OCI-LY7 (cell line): ENCODE measurements around the gene KRT73. TPM values are rescaled to one million over a fixed set of nuclear protein-coding genes. Genes with fewer than 3 reads are reported as not detected.

ENCODE experiments used
- BruUV-seq: library from RNA; stranded (reverse); fragments of 400-500 nt; replicated peaks from 2 replicates; lab custom pipeline; 2021; lab: Mats Ljungman, UMichigan
- CTCF ChIA-PET: fragments of 300-600 bp; sonication (Branson Sonifier 250); formaldehyde crosslinking; loops from one replicate; lab custom pipeline; 2022; ENCODE audit warnings: antibody characterized with exemption; ENCODE audit not compliant: unreplicated experiment; lab: Charles Lee
- POLR2A ChIA-PET: fragments of 300-600 bp; sonication (Branson Sonifier 250); formaldehyde crosslinking; loops from one replicate; lab custom pipeline; 2022; ENCODE audit warnings: antibody characterized with exemption; lab: Charles Lee
- DNase-seq: peaks from one replicate; pipeline ENCODE4 v3.0.0-alpha.2; 2015; ENCODE audit warnings: low spot score
- H2AFZ ChIP-seq: fragments of 200-600 bp; sonication (generic), shearing (Covaris generic); 2 replicates; pipeline ENCODE4 v1.6.1; 2014; ENCODE audit warnings: mild to moderate bottlenecking, antibody characterized with exemption, low read length, moderate library complexity
- H3K27ac ChIP-seq: fragments of 200-600 bp; sonication (generic); 2 replicates; pipeline ENCODE4 v1.5.1; 2014; ENCODE audit warnings: mixed run types, low read depth, mild to moderate bottlenecking, moderate library complexity, low read length, inconsistent platforms; ENCODE audit not compliant: poor library complexity, severe bottlenecking
- H3K36me3 ChIP-seq: fragments of 200-600 bp; sonication (generic); 2 replicates; pipeline ENCODE4 v1.6.1; 2014; ENCODE audit warnings: mild to moderate bottlenecking, antibody characterized with exemption, low read length, moderate library complexity, mixed read lengths; ENCODE audit not compliant: insufficient read depth
- H3K4me1 ChIP-seq: fragments of 200-600 bp; sonication (generic); 2 replicates; pipeline ENCODE4 v1.5.1; 2014; ENCODE audit warnings: mild to moderate bottlenecking, low read length; ENCODE audit not compliant: insufficient read depth, poor library complexity, severe bottlenecking
- H3K4me2 ChIP-seq: fragments of 200-600 bp; sonication (generic); 2 replicates; pipeline ENCODE4 v1.6.1; 2014; ENCODE audit warnings: mild to moderate bottlenecking, low read length
- H3K4me3 ChIP-seq: fragments of 200-600 bp; sonication (generic); 2 replicates; pipeline ENCODE4 v1.5.1; 2014; ENCODE audit warnings: mild to moderate bottlenecking, low read depth, low read length; ENCODE audit not compliant: poor library complexity, severe bottlenecking
- H3K79me2 ChIP-seq: fragments of 200-600 bp; sonication (generic); 2 replicates; pipeline ENCODE4 v1.6.1; 2016; ENCODE audit warnings: low read depth, mild to moderate bottlenecking, low read length, moderate library complexity, mixed read lengths; ENCODE audit not compliant: insufficient read depth
- H3K9me2 ChIP-seq: fragments of 200-600 bp; sonication (generic); 2 replicates; pipeline ENCODE4 v1.6.1; 2016; ENCODE audit warnings: mild to moderate bottlenecking, low read length, mixed read lengths; ENCODE audit not compliant: insufficient read depth
- H3K9me3 ChIP-seq: fragments of 200-600 bp; sonication (generic); 2 replicates; pipeline ENCODE4 v1.6.1; 2014; ENCODE audit warnings: mild to moderate bottlenecking, mixed run types, low read length, mixed read lengths
- H4K20me1 ChIP-seq: fragments of 200-600 bp; sonication (generic); 2 replicates; pipeline ENCODE4 v1.6.1; 2014; ENCODE audit warnings: mild to moderate bottlenecking, antibody characterized with exemption, low read length, moderate library complexity, mixed read lengths; ENCODE audit not compliant: insufficient read depth
- CTCF ChIP-seq: fragments of 200-600 bp; sonication (generic); conservative IDR thresholded peaks from 2 replicates; pipeline ENCODE4 v1.5.1; 2014; ENCODE audit warnings: mild to moderate bottlenecking, antibody characterized with exemption, low read length, moderate library complexity, mixed read lengths
- EZH2phosphoT487 ChIP-seq: fragments of 200-600 bp; sonication (generic); IDR thresholded peaks from 2 replicates; pipeline ENCODE4 v1.6.1; 2018; ENCODE audit warnings: low read depth, borderline replicate concordance, mild to moderate bottlenecking, mixed run types, antibody characterized with exemption, low read length, moderate library complexity, mixed read lengths
- intact Hi-C: fragments of 100-400 bp; cut with micrococcal nuclease; formaldehyde crosslinking; loops from one replicate; pipeline ENCODE4 v1.10.0; 2022; ENCODE audit not compliant: unreplicated experiment
- total RNA-seq, 2 experiments: library from RNA; depleted of rRNA in 1 of 2; stranded (reverse); fragments of >200 nt in 1 of 2; shearing (Covaris generic) in 1 of 2; gene quantifications; 2 replicates each; pipeline ENCODE4 v1.2.3, GENCODE V29; 2014 to 2022

Gene KRT73
- total RNA-seq, 2 experiments from 2014 or later = not detected

GRCh38 chr12:52649066-52649465 lies 30.7 kb upstream of the KRT73 start:
- Histone ChIP-seq H3K79me2 (no peaks in the 10 kb centered on the region), H4K20me1 (no peaks in the 10 kb centered on the region), H2AFZ (no peak overlapping the region), H3K27ac (no peak overlapping the region), H3K36me3 (no peaks in the 10 kb centered on the region), H3K9me2 (no peaks in the 10 kb centered on the region), H3K4me2 (no peak overlapping the region), H3K4me1 (no peaks in the 10 kb centered on the region), H3K9me3 (no peaks in the 10 kb centered on the region), H3K4me3 (no peak overlapping the region)
- ChIA-PET CTCF (no interaction called here), POLR2A (no interaction called here)
- TF ChIP-seq CTCF = no peak
- TF ChIP-seq EZH2phosphoT487 = no peak
- no TSS peak for BruUV-seq
- intact Hi-C loops = no loop called here
- DNase-seq = no peak

- no peak overlapping the region for H3K4me2 ChIP-seq
- H3K27ac ChIP-seq = no peak overlapping the region
- BruUV-seq = no TSS peak
- H3K36me3 ChIP-seq = no peaks in the 10 kb centered on the region
- CTCF ChIA-PET = no interaction called here
- H3K4me1 ChIP-seq = no peaks in the 10 kb centered on the region
- no peaks in the 10 kb centered on the region for H3K9me3 ChIP-seq
- intact Hi-C loops = no loop called here
- H3K4me3 ChIP-seq = no peak overlapping the region
- no peak for TF ChIP-seq EZH2phosphoT487
- TF ChIP-seq CTCF = no peak
- DNase-seq = no peak
- POLR2A ChIA-PET = no interaction called here
- H3K79me2 ChIP-seq = no peaks in the 10 kb centered on the region
- H2AFZ ChIP-seq = no peak overlapping the region
- no peaks in the 10 kb centered on the region for H3K9me2 ChIP-seq
- no peaks in the 10 kb centered on the region for H4K20me1 ChIP-seq
These were observed 29.7 kb upstream of the KRT73 start for GRCh38 chr12:52648012-52648550.

GRCh38 chr12:52647601-52648000 lies 29.2 kb upstream of the KRT73 start:
- BruUV-seq = no TSS peak
- Histone ChIP-seq H3K9me2 (no peaks in the 10 kb centered on the region), H3K27ac (no peak overlapping the region), H3K4me3 (no peak overlapping the region), H2AFZ (no peak overlapping the region), H3K4me2 (no peak overlapping the region), H3K9me3 (no peaks in the 10 kb centered on the region), H3K4me1 (no peaks in the 10 kb centered on the region), H3K36me3 (no peaks in the 10 kb centered on the region), H3K79me2 (no peaks in the 10 kb centered on the region), H4K20me1 (no peaks in the 10 kb centered on the region)
- intact Hi-C loops = no loop called here
- ChIA-PET CTCF (no interaction called here), POLR2A (interaction anchor here (0.5 kb wide), 1 partner anchor 1428 kb away, joined by 5 read pairs; no protein-coding TSS in a partner anchor)
- no peak for TF ChIP-seq CTCF
- no peak for TF ChIP-seq EZH2phosphoT487
- no peak for DNase-seq
